GM18951 (cell line): ENCODE measurements around the gene PTPRF.

Source experiments
- POLR2A ChIP-seq: IDR thresholded peaks from 4 replicates; pipeline ENCODE4 v1.6.1; 2011; ENCODE audit warnings: mild to moderate bottlenecking; ENCODE audit not compliant: insufficient read length, insufficient read depth; ENCODE audit errors: extremely low read depth
- in situ Hi-C: fragments of 300-500 bp; cut with MboI; formaldehyde crosslinking; loops from one replicate; pipeline ENCODE4 v1.12.0; 2022; ENCODE audit warnings: low sequenced_read_pairs, mixed read lengths, inconsistent platforms; ENCODE audit not compliant: unreplicated experiment

Gene PTPRF

DNA sequence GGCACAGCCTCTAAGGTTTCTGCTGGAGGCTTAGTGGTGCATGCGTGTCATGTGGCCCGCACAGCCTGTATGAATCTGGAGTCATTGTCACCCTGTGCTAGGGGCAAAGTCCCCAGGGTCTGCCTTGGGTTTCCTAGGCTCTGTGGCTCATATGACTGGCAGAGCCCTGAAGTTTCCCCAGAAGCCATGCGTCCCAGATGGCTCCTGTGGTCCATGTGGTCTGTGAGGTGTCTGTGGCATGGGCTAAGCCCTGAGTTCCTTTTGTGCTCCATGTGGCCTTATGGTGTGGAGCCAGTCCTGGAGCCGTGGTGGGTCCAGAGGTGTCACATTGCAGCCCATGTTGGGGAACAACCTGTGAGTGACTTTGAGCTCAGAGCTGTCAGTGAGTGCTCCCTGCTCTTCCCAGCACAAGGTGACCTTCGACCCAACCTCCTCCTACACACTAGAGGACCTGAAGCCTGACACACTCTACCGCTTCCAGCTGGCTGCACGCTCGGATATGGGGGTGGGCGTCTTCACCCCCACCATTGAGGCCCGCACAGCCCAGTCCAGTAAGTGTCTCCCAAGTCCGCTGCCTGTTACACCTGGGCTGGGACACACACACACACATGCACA lies 61.5 kb downstream of the PTPRF start:
- TF ChIP-seq POLR2A = no peak
- in situ Hi-C loops = no loop called here

DNA sequence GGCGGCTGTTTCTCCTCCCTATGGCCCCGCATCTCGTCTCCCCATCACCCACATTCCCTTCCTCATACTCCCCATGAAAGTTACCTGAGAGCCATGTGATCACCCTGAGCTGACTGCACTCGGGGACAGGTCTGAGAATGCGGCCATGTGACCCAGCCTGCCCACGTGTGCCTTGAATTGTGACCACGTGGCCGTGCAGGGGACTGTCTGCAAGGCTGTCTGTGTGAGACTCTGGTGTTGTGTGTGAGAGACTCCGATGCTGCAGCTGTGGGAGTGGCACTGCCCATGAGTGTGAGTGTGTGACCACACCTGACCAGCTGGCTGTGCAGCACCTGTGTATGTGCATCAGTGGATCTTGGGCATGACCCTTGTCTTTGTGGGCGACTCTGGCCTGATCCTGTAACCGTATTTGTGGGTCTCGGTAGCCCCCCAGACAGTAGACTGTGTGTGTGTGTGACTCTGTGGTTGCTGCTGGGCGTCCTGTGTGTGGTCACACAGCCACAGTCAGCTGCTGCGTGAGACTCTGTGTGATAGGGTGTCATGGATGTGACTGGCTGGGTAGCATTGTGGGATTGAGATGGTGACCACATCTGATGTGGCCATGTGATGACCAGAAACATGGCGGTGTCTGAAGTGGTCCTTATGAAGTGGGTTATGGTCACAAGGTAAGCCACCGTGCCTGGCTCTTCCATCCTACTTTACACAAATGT lies 62.4 kb downstream of the PTPRF start:
- no peak for TF ChIP-seq POLR2A
- in situ Hi-C loops = no loop called here

DNA sequence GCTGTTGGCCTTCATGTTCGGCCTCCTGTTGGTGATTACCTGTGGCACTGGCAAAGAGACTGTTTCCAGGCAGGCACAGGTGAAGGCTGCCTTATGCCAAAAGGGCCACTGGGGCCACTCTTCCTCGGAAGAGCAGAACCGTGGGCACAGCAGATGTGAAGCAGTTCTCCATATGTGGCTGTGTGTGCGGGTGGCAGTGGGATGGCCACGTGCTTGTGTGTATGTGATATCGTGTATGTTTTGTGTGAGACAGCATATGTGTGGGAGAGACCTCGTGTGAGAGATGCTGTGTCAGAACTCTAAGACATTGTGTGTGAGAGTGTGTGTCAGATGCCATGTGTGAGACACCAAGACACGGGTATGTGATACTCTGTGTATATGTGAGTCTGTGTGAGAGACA lies 65.9 kb downstream of the PTPRF start:
- in situ Hi-C loops = no loop called here

DNA sequence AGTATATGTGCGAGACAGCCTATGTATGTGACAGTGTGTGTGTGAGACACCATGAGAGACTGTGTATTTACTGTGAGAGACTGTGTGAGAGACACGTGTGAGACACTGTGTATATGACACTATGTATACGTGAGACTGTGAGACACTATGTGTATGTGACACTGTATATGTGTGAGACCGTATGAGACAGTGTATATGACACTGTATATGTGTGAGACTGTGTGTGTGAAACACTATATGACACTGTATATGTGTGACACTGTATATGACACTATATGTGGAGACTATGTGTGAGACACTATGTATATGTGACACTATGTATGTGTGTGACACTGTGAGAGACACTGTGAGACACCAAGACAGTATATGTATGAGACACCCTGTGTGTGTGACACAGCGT lies 66.3 kb downstream of the PTPRF start:
- in situ Hi-C loops = no loop called here
- no peak for TF ChIP-seq POLR2A

More for the DNA sequence above, 65.9 kb downstream of the PTPRF start:
- no peak for TF ChIP-seq POLR2A

DNA sequence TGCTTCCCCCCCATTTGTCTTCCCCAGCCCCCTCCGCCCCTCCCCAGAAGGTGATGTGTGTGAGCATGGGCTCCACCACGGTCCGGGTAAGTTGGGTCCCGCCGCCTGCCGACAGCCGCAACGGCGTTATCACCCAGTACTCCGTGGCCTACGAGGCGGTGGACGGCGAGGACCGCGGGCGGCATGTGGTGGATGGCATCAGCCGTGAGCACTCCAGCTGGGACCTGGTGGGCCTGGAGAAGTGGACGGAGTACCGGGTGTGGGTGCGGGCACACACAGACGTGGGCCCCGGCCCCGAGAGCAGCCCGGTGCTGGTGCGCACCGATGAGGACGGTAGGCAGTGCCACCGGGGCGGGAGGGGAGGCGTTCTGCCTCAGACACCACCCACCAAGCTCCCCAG lies 67.0 kb downstream of the PTPRF start:
- in situ Hi-C loops = no loop called here
- TF ChIP-seq POLR2A = no peak

DNA sequence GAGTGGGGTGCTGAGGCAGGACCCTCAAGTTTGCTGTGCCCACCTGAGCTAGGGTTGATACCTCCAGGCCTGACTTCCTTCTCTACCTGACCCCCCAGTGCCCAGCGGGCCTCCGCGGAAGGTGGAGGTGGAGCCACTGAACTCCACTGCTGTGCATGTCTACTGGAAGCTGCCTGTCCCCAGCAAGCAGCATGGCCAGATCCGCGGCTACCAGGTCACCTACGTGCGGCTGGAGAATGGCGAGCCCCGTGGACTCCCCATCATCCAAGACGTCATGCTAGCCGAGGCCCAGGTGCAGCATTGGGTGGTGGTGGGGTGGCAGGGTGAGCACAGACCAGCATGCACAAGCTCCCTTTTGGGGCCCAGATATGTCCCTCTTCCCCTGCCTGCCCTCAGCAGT lies 67.9 kb downstream of the PTPRF start:
- no peak for TF ChIP-seq POLR2A
- in situ Hi-C loops = no loop called here

DNA sequence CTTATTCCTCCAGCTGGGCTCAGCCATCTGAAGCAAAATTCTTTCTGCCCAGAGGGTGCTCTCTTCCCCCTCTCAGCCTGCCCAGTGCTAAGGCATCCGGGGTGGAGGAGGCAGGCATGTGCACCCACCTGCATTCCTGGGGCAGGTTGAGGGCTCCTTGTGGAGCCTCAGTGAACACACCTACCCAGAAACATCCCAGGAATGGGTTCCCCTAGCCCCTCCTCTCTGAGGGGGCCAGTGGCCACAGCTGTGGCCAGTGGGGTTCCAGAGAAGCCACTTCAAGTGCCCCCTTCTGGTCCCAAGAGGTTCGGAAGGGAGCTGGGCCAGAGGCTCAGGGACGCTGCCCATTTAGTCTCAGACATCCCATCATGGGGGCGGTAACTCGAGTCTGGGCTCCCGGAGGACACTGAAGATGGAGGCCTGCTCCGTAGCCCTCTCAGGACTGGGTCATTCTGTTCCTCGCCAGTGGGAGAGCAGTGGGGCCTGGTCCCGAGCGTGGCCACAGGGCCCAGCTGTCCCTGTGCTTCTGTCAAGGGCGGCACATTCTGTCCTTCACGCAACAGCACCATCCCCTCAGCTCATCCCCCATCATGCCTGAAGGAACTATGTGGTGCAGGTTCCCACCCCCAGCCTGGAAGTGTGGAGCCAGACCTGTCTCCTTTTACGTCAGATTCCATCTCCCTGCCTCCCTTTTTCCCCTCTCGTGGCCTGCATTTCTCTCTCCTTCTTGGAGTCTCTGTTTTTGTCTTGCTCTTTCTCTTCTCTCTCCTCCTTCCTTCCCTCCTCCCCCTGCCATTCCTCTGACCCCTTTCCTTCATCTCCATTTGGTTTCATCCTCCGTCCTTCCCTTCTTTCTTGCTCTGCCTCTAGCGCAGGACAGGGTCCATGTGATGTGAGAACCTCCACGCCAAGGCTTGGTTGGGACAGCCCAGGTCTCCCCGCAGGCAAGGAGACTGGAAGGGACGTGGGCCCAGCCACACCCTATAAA lies 69.6 kb downstream of the PTPRF start:
- in situ Hi-C loops = no loop called here

DNA sequence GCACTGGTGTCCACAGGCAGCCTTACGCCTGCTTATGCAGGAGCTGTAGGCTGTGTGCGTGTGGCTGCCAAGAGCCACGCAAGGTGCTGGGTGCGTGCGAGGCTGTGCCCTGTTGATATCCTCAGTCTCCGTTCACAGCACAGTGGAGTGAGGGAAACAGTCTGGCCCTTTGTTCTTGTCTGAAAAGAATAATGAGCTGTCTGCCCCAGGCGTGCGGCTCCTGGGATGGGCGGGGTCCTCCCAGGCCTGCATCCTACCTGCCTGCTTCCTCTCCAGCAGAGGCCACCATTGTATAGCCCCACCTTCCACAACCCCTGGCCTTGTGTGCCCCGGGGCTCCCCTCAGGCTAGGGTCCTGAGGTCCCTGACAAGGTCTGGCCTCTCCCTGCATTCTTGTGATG lies 72.3 kb downstream of the PTPRF start:
- in situ Hi-C loops = no loop called here
- TF ChIP-seq POLR2A = no peak

More for the DNA sequence above, 69.6 kb downstream of the PTPRF start:
- TF ChIP-seq POLR2A = no peak

DNA sequence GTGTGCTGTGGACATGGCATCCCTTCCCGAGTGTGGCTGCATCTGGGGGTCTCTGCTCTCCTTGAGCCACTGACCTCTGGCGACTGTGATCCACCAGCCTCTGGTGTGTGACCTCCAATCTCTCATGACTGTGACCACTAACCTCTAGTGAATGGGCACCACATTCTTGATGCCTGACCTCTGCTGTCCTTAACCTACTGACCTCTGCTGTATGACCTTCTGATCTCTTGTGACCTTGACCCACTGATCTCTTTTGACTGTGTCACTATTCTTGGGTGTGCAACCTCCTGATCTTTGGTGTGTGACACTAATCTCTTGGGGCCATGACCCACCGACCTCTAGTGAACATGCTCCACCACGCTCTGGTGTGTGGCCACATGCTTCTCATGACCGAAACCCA lies 73.5 kb downstream of the PTPRF start:
- in situ Hi-C loops = no loop called here
- TF ChIP-seq POLR2A = no peak

DNA sequence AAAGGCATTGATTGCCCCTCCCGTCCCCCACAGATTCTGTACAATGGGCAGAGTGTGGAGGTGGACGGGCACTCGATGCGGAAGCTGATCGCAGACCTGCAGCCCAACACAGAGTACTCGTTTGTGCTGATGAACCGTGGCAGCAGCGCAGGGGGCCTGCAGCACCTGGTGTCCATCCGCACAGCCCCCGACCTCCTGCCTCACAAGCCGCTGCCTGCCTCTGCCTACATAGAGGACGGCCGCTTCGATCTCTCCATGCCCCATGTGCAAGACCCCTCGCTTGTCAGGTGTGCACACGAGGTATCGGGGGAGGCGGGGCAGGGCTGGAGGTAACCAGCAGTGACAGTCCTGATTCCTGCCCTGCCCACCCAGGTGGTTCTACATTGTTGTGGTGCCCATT lies 74.5 kb downstream of the PTPRF start:
- no peak for TF ChIP-seq POLR2A
- in situ Hi-C loops = no loop called here

DNA sequence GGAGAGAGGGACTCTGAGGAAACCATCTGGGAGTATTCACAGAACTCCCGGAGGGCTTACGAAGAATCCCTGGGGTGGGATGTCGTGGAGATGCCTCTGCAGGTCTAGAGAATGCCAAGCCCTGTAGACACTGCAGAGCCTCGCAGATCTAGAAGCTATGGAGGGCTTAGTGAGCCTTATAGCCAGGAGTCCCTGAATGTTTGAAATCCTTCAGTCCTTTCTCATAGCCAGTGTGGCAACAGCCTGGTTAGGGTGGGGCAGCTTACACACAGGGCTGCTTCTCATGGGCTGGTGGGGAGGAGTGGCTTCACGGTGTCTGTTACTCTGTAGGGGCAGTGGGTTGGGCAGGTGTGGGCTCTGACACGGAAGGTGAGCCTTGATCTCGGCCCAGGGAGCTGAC lies 75.1 kb downstream of the PTPRF start:
- no peak for TF ChIP-seq POLR2A
- in situ Hi-C loops = no loop called here

DNA sequence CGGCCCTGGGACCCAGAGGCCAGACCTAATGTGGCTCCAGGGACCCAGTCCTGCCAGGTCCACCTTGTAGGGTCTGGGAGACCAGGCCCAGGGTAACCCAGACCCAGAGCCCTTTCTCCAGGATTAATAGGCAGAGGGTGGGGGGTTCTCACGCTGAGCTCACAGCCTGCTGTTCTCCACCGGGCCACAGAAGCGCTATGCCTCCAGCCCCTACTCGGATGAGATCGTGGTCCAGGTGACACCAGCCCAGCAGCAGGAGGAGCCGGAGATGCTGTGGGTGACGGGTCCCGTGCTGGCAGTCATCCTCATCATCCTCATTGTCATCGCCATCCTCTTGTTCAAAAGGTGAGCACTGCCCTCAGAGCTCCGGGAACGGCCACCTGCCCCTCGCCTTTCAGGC lies 75.9 kb downstream of the PTPRF start:
- TF ChIP-seq POLR2A = no peak

DNA sequence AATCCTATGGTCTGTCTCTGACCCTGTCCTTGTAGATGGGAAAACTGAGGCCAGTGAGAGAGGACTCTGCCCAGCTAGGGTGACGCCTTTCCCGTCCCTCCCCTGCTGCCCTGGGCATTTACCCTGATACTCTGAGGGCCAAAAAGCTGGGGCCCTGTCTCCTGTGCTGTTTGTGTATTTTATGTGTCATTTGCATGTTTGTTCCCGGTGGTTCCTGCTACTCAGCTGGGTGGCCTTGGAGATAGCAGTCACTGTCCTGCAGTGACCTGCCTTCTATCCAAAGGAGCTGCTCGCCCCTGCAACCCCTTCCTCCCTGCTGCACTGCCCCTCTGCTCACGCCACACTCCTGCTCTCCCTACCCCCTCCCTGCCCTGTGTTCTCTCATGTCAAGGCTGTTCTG lies 78.1 kb downstream of the PTPRF start:
- TF ChIP-seq POLR2A = no peak
- in situ Hi-C loops = no loop called here

More for the DNA sequence above, 75.9 kb downstream of the PTPRF start:
- in situ Hi-C loops = no loop called here
